Measurements from ENCODE around the gene CFH. TPM values are rescaled to one million over a fixed set of nuclear protein-coding genes. Genes with fewer than 3 reads are reported as not detected.
A peak's percentile ranks its signal among the peaks of the same experiment; 100 is the strongest.

Gene CFH
- total RNA-seq, result not detected in 2 replicates
- long read RNA-seq, result 0 reads

DNA sequence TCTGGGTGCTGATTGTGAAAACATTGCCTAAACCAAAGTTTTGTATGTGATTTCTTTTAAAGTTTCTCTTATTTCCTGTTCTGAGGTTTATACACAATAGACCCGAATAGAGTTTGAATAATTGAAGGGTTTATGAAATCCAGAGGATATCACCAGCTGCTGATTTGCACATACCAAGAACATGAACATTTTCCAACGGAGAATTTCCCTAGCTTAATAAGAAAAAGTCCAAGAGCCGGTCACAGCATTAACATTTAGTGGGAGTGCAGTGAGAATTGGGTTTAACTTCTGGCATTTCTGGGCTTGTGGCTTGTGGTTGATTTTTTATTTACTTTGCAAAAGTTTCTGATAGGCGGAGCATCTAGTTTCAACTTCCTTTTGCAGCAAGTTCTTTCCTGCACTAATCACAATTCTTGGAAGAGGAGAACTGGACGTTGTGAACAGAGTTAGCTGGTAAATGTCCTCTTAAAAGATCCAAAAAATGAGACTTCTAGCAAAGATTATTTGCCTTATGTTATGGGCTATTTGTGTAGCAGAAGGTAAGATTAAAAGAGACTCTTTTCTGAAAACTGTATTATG is at the start of gene CFH:
Gene CFH (plus strand): TSS at position 407 of the 579 bp plus-strand sequence. CDS start 75 bp downstream, at position 482.
- no peaks in the 10 kb centered on the region for H3K4me1 Mint-ChIP-seq
- H3K9me3 Mint-ChIP-seq, result no peaks in the 10 kb centered on the region
- DNase-seq (ENCODE audit: low read depth, low spot score), result no peak
- TF ChIP-seq, protein P1, sequence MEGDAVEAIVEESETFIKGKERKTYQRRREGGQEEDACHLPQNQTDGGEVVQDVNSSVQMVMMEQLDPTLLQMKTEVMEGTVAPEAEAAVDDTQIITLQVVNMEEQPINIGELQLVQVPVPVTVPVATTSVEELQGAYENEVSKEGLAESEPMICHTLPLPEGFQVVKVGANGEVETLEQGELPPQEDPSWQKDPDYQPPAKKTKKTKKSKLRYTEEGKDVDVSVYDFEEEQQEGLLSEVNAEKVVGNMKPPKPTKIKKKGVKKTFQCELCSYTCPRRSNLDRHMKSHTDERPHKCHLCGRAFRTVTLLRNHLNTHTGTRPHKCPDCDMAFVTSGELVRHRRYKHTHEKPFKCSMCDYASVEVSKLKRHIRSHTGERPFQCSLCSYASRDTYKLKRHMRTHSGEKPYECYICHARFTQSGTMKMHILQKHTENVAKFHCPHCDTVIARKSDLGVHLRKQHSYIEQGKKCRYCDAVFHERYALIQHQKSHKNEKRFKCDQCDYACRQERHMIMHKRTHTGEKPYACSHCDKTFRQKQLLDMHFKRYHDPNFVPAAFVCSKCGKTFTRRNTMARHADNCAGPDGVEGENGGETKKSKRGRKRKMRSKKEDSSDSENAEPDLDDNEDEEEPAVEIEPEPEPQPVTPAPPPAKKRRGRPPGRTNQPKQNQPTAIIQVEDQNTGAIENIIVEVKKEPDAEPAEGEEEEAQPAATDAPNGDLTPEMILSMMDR (conservative IDR thresholded peaks at IDR 0.05), result no peak
- no peak within 1 kb of the TSS for H3K4me3 Mint-ChIP-seq
- H3K36me3 Mint-ChIP-seq (ENCODE audit: low read depth), result no peaks in the 10 kb centered on the region
- H3K27ac Mint-ChIP-seq (ENCODE audit: unreplicated experiment), result no peak within 1 kb of the TSS
- H3K27me3 Mint-ChIP-seq (ENCODE audit: low read depth), result no peaks in the 10 kb centered on the region

GRCh38 chr1:196603651-196604050 is 48.2 kb upstream of the CFH start:
- no peaks in the 10 kb centered on the region for H3K27me3 Mint-ChIP-seq (ENCODE audit: low read depth)
- peaks cover 2% of the 10 kb centered on the region for H3K9me3 Mint-ChIP-seq
- no peak for DNase-seq (ENCODE audit: low read depth, low spot score)
- no peak overlapping the region for H3K27ac Mint-ChIP-seq (ENCODE audit: unreplicated experiment)
- TF ChIP-seq, protein P1 (conservative IDR thresholded peaks at IDR 0.05), result no peak
- peaks cover 8% of the 10 kb centered on the region for H3K36me3 Mint-ChIP-seq (ENCODE audit: low read depth)
- H3K4me1 Mint-ChIP-seq, result peaks cover 30% of the 10 kb centered on the region
- no peak overlapping the region for H3K4me3 Mint-ChIP-seq

GRCh38 chr1:196607981-196608380 is 43.9 kb upstream of the CFH start:
- TF ChIP-seq, protein P1 (conservative IDR thresholded peaks at IDR 0.05), result no peak
- Mint-ChIP-seq H3K4me3 (peak overlapping the region; percentile 97), H3K27ac (ENCODE audit: unreplicated experiment) (peak overlapping the region; percentile 98), H3K4me1 (peaks cover 26% of the 10 kb centered on the region), H3K36me3 (ENCODE audit: low read depth) (peaks cover 2% of the 10 kb centered on the region), H3K27me3 (ENCODE audit: low read depth) (no peaks in the 10 kb centered on the region), H3K9me3 (peaks cover 2% of the 10 kb centered on the region)
- no peak for DNase-seq (ENCODE audit: low read depth, low spot score)

GRCh38 chr1:196608390-196609369 is 43.2 kb upstream of the CFH start, which contains the start of gene KCNT2:
KCNT2 (minus strand) TSS chr1:196608440; CDS start chr1:196608309, 131 bp downstream.
- Mint-ChIP-seq H3K36me3 (ENCODE audit: low read depth) (peaks cover 2% of the 10 kb centered on the region), H3K27me3 (ENCODE audit: low read depth) (no peaks in the 10 kb centered on the region), H3K4me1 (peaks cover 26% of the 10 kb centered on the region), H3K27ac (ENCODE audit: unreplicated experiment) (peak within 1 kb of the TSS; percentile 98), H3K4me3 (peak within 1 kb of the TSS; percentile 97), H3K9me3 (peaks cover 2% of the 10 kb centered on the region)
- DNase-seq (ENCODE audit: low read depth, low spot score), result peak; percentile 81
- TF ChIP-seq, protein P1 (conservative IDR thresholded peaks at IDR 0.05), result peak; percentile 49

- Mint-ChIP-seq H3K4me3 (peak overlapping the region; percentile 97), H3K27ac (ENCODE audit: unreplicated experiment) (no peak overlapping the region), H3K36me3 (ENCODE audit: low read depth) (no peaks in the 10 kb centered on the region), H3K4me1 (peaks cover 26% of the 10 kb centered on the region), H3K9me3 (no peaks in the 10 kb centered on the region), H3K27me3 (ENCODE audit: low read depth) (no peaks in the 10 kb centered on the region)
- TF ChIP-seq, protein P1 (conservative IDR thresholded peaks at IDR 0.05), result no peak
- DNase-seq (ENCODE audit: low read depth, low spot score), result no peak
These were observed 42.5 kb upstream of the CFH start for GRCh38 chr1:196609370-196609737.
